ENCODE measurements around the gene CPHXL2. TPM values are rescaled to one million over a fixed set of nuclear protein-coding genes. Genes with fewer than 3 reads are reported as not detected.

The CPHXL2 gene
- total RNA-seq, 6 experiments from 2014 or later = not detected

- peaks cover 63% of the 10 kb centered on the region for H3K36me3 Mint-ChIP-seq (ENCODE audit: low read depth)
Observed at GRCh38 chr16:75629132-75629531, 47.7 kb downstream of the CPHXL2 start.

GRCh38 chr16:75628351-75628750 is 48.5 kb downstream of the CPHXL2 start:
- H3K27me3 Mint-ChIP-seq (ENCODE audit: insufficient read depth) = peaks cover 4% of the 10 kb centered on the region
- peaks cover 28% of the 10 kb centered on the region for H3K4me1 Mint-ChIP-seq (ENCODE audit: low read depth)
- H3K9me3 Mint-ChIP-seq = no peaks in the 10 kb centered on the region
- peaks cover 58% of the 10 kb centered on the region for H3K36me3 Mint-ChIP-seq (ENCODE audit: low read depth)
- DNase-seq = no peak
- TF ChIP-seq CTCF (IDR thresholded peaks at IDR 0.05) = no peak
- no peak overlapping the region for H3K4me3 Mint-ChIP-seq
- no peak overlapping the region for H3K27ac Mint-ChIP-seq

More at GRCh38 chr16:75629132-75629531, 47.7 kb downstream of the CPHXL2 start:
- TF ChIP-seq CTCF (IDR thresholded peaks at IDR 0.05) = no peak
- Mint-ChIP-seq H3K27me3 (ENCODE audit: insufficient read depth) (peaks cover 2% of the 10 kb centered on the region; the same call in 1 of the 2 replicates), H3K9me3 (no peaks in the 10 kb centered on the region), H3K4me1 (ENCODE audit: low read depth) (peaks cover 28% of the 10 kb centered on the region), H3K27ac (no peak overlapping the region), H3K4me3 (no peak overlapping the region)
- DNase-seq = no peak

GRCh38 chr16:75627851-75628250 is 49.0 kb downstream of the CPHXL2 start:
- no peak for TF ChIP-seq CTCF (IDR thresholded peaks at IDR 0.05)
- no peak for DNase-seq
- peaks cover 55% of the 10 kb centered on the region for H3K36me3 Mint-ChIP-seq (ENCODE audit: low read depth)

GRCh38 chr16:75626806-75627205 is 50.0 kb downstream of the CPHXL2 start:
- Mint-ChIP-seq H3K9me3 (no peaks in the 10 kb centered on the region), H3K27ac (no peak overlapping the region), H3K27me3 (ENCODE audit: insufficient read depth) (peaks cover 7% of the 10 kb centered on the region), H3K4me3 (no peak overlapping the region), H3K4me1 (ENCODE audit: low read depth) (peaks cover 36% of the 10 kb centered on the region), H3K36me3 (ENCODE audit: low read depth) (peaks cover 50% of the 10 kb centered on the region)
- no peak for TF ChIP-seq CTCF (IDR thresholded peaks at IDR 0.05)
- no peak for DNase-seq

More at GRCh38 chr16:75627851-75628250, 49.0 kb downstream of the CPHXL2 start:
- H3K9me3 Mint-ChIP-seq = no peaks in the 10 kb centered on the region
- peaks cover 6% of the 10 kb centered on the region for H3K27me3 Mint-ChIP-seq (ENCODE audit: insufficient read depth)
- no peak overlapping the region for H3K27ac Mint-ChIP-seq
- no peak overlapping the region for H3K4me3 Mint-ChIP-seq
- H3K4me1 Mint-ChIP-seq (ENCODE audit: low read depth) = peaks cover 28% of the 10 kb centered on the region

- Mint-ChIP-seq H3K36me3 (ENCODE audit: low read depth) (peaks cover 39% of the 10 kb centered on the region), H3K4me3 (no peak overlapping the region), H3K9me3 (no peaks in the 10 kb centered on the region), H3K4me1 (ENCODE audit: low read depth) (peaks cover 50% of the 10 kb centered on the region), H3K27me3 (ENCODE audit: insufficient read depth) (peaks cover 7% of the 10 kb centered on the region), H3K27ac (peak overlapping the region; percentile 54)
- no peak for TF ChIP-seq CTCF (IDR thresholded peaks at IDR 0.05)
- DNase-seq = peak; percentile 33
Observed at GRCh38 chr16:75624921-75625334, 51.9 kb downstream of the CPHXL2 start.
